CD4-positive, alpha-beta T cell treated with Interleukin-17A for 4 hours (primary cell): ENCODE measurements around the gene HPCAL4.

Source experiments
- DNase-seq: peaks from one replicate; pipeline ENCODE4 v3.0.0-alpha.2; 2020; ENCODE audit warnings: mixed read lengths

The HPCAL4 gene

DNA sequence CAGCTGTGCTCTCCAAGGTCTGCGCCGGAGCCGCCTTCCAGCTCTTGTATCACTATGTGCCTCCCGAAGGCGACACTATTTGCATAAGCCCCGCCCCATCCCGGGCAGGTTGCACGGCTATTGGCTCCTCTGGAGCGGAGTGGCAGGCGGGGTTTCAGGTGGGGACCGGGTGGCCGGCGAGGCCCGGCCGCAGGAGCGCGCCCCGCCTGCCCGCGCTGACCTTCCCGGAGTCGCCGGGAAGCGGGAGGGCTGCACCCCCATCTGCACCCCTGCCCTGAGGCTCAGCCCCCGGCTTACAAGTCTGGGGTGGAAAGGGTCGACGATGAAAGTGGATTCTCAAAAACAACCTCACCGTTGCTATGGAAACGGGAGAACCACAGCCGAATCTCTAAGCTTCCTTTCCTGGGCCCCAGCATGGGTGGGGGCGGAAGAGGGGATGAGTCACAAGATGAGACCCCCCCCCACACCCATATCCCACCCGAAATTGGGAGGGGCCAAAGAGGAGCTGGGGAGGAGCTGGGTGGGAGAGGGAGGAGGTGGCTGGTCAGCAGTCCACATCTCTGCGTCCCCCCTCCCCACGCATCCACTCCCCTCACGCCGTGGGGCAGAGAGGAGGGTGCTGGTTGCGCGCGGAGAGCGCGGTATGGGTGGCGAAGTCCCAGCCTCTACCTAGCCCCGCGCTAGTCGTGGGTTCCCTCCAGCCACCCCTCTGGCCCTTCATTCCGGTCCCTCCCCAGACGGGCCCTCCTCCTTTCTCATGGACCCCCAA, at the start of gene HPCAL4:
Gene HPCAL4 (minus strand): TSS at position 51 of the 769 bp plus-strand sequence. CDS start 6,830 bp downstream, outside the sequence.
- DNase-seq = peak; percentile 95

DNA sequence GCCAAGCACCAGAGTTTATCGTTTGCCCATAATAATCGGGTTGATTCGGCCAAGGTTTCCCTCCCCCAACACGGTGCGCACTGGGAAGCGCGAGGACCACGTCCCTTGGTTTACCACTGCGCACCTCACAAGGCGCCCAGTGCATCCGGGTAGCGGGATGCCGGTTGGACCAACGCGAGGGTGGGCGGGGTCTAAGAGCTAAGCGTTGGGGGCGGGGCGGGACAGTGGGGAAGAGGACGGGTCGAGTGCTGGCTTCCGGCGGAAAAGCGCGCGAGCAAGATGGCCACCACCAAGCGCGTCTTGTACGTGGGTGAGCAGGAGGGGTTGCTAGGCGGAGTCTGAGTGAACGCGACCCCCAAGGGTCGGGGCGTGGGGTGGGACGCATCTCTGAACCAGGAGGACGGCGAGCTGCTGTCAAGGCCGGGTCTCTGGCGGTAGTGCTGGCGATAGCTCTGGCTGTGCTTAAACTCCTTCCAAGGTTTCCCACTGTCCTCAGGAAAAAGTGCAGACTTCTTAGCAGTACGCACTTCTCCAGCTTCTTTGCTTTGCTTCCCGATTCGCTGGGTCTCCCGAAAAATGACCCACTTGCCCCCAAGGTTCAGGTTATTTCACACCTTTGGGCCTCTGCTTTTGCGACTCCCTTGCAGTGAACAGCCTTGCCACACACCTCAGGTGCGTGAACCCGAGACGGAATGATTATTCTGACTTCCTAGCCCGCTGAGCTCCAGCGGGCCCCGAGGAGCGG, 47.6 kb upstream of the HPCAL4 start, which contains the start of gene PPIE:
Gene PPIE (plus strand): TSS at position 261 of the 745 bp plus-strand sequence. CDS start 19 bp downstream, at position 280.
- DNase-seq = peak; percentile 98

DNA sequence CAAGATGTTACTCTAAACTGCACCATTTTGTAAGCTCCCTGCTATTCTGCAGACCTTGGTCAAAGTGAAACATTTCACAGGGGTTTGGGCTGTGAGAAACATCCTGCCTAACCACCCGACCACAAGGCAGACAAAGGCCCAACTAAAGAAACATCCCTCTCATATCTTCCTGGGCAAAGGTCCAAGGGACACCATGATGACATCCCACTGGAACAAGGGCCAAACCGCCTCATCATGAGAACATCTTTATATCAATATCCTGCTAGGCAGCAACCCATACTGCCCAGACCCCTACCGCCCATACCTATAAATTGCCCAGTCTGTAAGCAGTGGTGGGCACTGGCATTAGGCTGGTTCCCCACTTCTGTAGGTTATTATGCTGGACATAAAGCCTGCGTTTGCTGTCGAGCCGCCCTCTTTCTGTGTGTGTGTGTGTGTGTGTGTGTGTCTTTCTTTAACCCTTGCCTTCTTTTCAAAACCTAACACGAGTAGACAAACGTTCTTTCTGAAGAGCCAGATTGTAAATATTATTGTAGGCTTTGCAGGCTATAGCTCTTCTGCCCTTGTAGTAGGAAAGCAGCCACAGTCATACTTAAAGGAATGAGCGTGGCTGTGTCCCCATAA, 46.4 kb upstream of the HPCAL4 start:
- DNase-seq = no peak

DNA sequence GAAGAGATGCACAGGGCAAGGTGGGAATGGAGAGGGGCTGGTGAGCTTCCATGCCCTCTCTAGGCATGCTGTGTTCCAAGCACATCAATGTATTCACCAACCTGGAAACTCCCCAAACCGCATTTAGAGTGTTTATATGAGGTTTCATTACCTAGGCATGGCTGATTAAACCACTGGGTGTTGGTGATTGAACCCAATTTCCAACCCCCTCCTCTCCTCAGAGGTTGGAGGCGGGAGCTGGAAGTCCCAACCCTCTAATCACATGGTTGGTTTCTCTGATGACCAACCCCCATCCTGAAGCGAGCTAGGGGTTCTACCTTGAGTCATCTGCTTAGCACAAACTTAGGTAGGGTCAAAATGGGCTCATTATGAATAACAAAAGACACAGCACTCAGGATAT, 44.5 kb upstream of the HPCAL4 start:
- no peak for DNase-seq

DNA sequence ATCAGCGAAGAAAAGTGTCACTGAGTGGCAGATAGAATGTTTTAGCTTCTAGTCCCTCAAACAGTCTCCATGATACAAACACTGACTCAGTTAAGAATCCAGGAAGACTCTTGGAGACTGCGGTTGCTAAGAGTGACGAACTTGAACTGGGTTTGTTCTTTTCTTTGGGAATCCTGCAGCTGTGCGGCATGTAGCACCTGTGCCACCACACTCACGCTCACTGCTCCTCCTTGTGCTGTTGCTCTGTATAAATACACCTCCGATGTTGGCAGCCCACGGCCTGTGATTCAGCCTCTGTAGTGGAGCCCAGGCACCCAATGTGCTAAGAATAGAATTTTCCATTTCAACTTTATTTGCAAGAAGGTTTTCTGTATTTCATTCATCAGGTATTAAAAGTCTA, 41.9 kb upstream of the HPCAL4 start:
- no peak for DNase-seq

DNA sequence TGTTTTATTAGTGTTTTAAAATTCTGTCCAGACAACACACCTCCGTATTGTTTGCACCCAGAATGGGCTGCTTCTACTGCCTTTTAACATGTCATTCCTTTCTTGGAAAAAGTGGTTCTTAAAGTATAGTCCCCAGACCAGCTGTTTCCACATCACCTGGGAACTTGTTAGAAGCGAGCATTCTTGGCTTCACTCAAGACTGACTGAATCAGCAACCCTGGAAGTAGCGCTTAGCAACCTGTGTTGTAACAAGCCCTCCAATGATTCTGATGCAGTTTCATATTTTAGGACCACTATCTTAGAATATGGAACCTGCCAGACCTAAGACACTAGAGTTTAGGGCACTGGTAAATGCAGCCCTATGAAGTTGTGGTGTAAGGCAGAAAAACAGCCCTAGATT, 41.5 kb upstream of the HPCAL4 start:
- DNase-seq = no peak

DNA sequence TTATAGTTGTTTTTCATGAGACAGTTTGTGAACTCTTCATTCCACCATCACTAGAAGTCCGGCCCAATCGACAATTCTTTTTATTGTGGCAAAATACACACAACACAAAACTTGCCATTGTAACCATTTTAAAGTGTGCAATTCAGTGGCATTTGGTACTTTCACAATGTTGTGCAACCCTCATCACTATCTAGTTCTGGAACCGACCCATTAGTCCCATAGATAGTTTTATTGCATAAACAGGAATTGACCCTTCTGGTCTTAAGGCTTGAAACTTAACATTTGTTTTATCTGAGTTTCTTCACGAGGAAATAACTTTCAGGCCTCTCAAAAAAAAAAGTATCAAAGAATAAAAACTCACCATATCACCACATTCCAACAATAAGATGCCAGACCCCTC, 38.6 kb upstream of the HPCAL4 start:
- DNase-seq = no peak

DNA sequence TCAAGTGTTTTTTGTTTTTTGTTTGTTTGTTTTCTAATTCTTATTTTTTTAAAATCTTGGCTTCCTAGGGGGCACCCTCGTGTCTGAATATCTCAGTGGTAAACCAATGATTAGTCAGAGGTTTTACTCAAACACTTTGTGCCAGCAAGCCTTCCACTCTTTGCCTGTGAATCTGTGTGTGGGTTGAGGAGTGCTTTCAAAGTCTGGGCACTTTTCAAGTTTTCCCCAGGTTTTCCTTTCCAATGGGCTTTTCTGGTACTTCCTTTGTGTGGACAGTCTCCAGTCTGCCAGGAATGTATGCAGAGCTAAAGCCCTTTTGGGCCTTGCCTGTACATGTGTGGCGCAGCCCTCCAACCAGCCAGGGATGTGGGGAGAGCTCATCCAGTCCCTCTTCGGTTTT, 37.8 kb upstream of the HPCAL4 start:
- no peak for DNase-seq

DNA sequence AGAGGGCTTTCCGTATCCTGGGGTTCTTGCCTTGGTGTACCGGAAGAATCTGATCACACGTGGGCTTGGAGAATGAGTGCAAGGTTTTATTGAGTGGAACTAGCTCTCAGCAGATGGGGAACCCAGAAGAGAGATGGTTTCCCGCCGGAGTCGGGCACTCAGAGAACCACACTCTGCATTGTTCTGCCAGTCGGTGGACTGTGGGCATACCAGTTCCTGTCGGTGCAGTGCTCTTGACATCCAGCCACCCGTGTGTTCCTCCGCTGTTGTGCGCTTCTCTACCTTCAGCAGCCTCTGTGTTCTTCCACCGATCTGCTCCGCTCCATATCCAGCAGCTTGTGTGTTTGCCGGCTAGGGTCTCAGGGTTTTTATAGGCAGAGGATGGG, 36.7 kb upstream of the HPCAL4 start:
- no peak for DNase-seq

DNA sequence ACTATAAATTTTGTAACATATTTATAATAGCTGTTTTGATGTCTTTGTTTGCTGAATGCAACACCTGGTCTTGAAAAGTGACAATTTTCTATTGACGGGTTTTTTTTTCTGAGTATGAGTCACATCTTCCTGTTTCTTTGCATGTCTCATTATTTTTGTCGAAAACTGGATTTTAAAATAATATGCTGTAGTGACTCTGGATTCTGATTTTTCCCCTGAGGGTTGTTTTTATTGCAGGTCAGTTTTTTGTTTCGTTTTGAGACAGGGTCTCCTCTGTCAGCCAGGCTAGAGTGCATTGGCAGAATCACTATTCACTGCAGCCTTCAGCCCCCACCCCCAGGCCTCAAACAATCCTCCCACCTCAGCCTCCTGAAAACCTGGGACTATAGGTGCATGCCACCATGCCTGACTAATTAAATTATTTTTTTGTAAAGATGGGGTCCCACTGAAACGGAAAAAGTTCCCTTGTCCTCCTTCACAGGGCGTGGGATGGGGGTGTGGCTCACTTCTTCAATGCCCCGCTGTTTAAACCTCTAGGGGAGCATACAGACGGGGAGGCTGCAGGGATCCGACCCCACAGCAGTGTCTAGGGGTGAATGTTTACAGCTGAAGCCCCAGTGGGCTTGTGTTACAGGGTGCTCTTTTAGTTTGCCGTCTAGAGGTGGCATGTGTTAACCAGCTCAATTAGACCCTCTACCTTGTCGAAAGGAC, 36.1 kb upstream of the HPCAL4 start:
- DNase-seq = no peak

DNA sequence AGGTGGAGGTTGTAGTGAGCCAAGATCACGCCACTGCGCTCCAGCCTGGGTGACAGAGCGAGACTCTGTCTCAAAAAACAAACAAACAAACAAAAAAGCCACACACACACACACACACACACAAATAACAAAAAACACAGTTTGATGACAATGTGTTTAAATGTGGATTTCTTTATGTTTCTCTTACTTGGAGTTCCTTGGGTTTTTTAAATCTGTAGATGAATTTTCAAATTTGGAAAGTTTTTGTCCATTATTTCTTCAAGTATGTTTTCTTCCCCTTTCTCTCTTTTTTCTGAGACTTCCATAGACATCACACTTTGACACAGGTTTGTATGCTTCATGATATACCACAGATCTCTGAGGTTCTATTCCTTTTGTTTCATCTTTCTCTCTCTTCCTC, 35.4 kb upstream of the HPCAL4 start:
- no peak for DNase-seq

DNA sequence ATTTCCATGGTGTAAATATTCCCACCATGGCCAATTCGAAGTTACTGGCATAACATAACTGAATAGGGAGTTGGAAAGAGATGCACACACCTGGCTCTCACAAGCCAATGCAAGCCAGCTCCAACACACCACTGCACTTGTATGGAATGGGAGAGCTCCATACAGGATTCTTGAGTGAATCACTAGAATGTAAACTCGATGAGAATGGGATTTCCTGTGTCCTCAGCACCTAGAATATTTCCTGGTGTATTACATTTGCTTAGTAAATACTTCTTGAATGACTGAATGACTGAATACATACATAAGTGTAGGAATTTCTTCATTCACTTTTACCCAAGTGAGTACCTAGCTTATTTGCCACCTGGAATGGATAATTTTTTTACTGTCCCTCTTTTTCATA, 31.3 kb upstream of the HPCAL4 start:
- DNase-seq = no peak

DNA sequence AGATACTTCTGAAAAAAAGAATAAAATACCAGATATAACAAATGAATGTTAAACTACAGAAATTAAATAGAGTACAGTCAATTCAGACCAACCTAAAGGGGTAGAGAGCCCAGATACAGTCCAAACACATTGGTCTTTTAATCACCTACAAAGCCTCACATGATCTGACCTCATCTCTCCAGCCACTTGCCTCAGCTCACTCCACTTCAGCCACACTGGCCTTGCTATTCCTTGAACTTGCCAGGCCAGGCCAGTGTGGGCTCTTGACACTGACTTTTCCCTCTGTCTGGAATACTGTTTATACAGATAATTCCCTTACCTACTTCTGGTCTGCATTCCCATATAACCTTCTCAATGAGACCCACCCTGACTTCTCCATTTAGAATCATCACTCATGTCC, 30.4 kb upstream of the HPCAL4 start:
- no peak for DNase-seq

DNA sequence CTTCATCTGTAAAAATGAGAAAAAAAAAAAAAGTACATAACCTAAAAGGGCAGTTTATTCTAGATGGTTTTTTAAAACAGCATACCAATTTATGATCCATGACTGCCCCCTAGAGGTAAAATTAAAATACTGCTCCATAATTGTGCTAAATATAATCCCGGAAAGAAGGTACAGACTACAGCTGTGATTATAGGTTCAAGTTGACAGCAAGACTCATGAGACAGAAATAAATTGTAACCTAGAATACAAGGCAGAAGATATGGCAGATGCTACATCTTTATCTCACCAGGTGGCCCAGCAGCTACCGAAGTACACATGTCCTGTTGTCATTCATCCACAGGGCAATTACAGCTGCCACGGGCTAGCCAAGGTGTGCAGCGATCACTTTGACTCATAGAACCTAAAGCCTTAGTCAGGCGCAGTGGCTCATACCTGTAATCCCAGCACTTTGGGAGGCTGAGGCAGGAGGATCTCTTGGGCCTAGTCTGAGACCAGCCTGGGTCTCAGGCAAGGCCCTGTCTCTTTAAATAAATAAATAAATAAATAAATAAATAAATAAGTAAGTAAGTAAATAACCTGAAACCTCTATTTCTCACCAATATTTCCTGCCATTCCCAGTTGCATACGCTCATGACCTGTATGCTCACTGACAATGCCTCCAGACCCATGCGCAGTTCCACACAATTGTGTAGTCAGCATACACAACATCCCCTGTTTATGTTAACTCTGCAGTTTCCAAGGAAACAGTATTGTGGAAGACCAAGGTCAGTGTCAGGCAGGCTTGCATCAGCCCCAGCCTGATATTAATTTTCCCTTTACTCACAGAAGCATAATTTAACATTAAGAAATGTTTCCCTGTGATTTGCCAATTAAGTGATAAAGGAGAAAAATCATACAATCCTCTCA, 29.1 kb upstream of the HPCAL4 start:
- DNase-seq = no peak

DNA sequence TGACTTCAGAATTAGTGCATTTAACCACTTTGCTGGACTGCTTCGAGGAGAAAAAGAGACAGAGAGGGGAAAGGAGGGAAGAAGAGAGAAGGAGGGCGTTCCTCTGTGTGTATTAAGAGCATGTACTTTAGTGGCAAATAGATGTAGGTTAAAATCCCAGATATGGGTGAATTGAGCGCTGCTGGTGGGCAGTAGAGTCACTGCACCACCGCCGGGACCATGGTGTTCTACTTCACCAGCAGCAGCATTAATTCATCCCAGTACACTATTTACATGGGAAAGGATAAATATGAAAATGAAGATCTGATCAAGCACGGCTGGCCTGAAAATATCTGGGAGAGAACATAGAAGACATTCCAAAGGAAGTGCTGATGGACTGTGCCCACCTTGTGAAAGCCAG, 26.6 kb upstream of the HPCAL4 start:
- no peak for DNase-seq

DNA sequence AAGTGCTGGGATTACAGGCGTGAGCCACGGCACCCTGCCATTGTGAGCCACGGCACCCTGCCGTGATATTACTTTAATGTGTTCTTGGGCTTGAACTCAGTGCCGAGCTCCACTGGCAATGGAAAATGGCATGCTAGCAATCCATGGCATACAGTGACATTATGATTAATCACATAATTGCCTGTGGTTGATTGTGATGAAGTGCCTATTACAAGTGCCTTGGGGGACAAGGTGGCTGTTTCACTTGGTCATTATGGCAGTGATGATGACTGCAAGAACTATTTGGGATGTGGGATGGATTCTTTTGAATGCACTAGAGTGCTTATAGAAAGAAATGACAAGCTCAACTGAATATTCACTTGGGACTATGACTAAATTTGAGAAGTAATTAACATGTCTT, 22.3 kb upstream of the HPCAL4 start:
- DNase-seq = no peak

DNA sequence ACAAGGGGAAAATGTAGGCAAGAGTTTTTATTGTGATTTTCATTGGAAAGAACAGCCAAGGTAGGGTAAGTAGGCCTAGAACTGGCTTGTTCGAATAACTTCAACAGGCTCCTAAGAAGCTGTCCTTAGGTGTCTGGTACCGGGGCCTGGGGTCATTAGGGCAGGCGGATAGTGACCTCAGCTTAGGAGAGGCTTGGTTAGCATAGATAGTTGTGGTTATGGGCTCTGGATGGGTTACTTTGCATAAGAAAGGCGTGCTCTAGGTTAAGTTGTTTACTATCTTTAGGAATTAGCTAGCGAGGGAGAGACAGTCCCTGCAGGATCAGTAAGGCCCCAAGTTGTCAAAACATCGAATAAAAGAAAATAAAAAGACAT, 20.7 kb upstream of the HPCAL4 start:
- no peak for DNase-seq

DNA sequence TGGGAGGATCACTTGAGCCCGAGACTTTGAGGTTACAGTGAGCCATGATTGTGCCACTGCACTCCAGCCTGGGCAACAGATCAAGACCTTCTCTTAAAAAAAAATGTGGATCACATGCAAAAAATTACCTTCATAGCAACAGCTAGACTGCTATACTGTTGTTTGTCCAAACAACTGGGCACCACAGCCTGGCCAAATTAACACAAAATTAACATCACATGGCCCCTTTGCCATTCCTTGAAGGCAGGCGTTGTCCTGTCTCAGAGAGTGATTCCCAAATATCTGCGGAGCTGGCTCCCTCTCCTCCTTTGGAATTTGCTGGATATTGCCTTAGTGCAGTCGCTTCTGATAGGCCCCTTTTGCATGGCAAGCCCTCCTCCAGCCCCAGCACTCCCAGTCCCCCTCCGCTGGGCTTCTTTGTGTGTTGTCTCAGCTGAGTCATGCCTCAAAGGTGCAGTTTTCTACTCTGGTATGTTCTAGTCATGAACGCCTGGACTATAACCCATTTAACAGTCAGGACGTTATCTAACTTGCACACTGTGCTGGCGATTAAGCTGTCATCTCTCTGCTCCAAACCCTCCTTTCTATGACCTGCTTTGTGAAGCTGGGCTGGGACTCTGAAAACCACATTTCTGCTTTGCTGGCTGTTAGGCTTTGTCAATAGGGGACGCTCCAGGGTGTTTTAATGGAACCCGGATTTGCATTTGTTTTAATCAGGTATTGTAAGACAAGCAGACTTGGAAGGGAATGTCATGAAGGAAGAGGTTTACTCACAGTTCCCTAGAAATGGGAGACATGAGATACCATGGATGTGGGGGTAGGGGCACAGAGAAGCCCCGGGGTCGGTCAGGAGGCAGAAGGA, 20.1 kb upstream of the HPCAL4 start:
- DNase-seq = no peak

DNA sequence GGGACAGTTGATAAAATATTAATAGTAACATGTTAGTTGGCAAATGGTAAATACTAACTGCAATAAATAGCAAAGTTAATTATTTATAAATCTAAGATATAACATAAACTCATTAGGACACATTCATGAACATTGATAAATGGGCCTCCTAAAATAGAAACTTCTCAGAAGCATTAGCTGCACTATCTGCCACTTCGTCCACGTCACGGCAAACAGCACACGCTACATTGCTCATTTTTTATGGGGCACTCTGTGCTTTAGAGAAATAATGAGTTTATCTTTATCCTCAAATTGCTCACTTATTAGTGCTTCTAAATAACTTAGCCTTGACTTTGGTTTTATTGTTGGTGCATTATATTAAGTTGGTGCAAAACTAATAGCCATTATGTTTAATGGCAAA, 16.3 kb upstream of the HPCAL4 start:
- no peak for DNase-seq

DNA sequence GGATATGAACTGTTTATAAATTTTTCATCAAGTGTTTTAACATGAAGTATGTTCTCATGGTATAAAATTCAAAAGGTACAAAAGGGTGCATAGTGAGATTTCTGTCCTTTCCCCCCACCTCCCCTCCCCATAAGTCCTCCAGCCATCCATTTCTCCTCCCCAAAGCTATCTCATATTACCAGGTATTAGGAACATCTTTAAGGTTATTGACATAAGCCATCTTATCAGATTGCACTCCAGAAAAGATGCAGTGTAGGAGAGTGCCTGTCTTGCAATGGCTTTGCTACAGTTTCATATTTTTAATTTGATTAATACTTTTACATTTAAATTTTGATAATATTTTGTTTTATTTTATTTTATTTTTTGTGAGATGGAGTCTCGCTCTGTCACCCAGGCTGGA, 13.5 kb upstream of the HPCAL4 start:
- DNase-seq = no peak

DNA sequence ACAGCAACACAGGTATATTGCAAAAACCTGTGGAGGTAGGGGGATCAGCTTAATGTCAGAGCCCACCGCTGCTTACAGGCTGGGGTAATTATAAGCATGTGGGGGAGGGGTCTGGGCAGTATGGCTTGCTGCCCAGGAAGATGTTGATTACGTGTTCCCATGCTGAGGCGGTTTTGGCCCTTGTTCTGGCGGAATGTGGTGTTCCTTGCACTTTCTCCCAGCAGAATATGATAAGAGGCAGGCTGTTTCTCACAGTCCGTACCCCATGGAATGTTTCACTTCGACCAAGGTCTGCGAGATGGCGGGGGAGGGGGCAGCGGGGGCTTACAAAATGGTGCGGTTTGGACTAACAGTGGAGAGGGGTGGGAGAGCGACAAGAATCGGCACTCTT, 9.8 kb upstream of the HPCAL4 start:
- DNase-seq = no peak
